Breast epithelium (tissue), 4 donors: ENCODE measurements around the gene SYCE3. TPM values are rescaled to one million over a fixed set of nuclear protein-coding genes. Genes with fewer than 3 reads are reported as not detected.
"Not testable (repeated sequence)": the region's sequence is repeated elsewhere in the genome, so short reads cannot be mapped to it uniquely, and the experiment has no call there.

Experiments used
- DNase-seq, 2 donors: peaks; one replicate each; pipeline ENCODE4 v3.0.0-alpha.2; 2019; ENCODE audit warnings: low spot score in 2 of 2
- H3K27ac ChIP-seq, 2 donors: fragments of 200-600 bp; sonication (generic) in 1 of 2; one replicate each; pipeline ENCODE4 v1.5.1; 2016 to 2019; ENCODE audit warnings: mild to moderate bottlenecking in 1 of 2
- H3K27me3 ChIP-seq, 2 donors: fragments of 200-600 bp; sonication (generic) in 1 of 2; one replicate each; pipeline versions ENCODE4 v1.5.1 to v1.6.0; 2017 to 2019; ENCODE audit warnings: control low read depth in 1 of 2, mild to moderate bottlenecking in 1 of 2
- H3K36me3 ChIP-seq: fragments of 200-600 bp; one replicate; pipeline ENCODE4 v1.5.1; 2019
- H3K4me1 ChIP-seq, 2 donors: fragments of 200-600 bp; sonication (generic); one replicate each; pipeline ENCODE4 v1.5.1; 2016 to 2019; ENCODE audit warnings: control low read depth in 1 of 2
- H3K4me3 ChIP-seq, 3 donors: fragments of 200-600 bp; sonication (generic); 1 replicate in 2 of 3; 2 replicates in 1 of 3; pipeline ENCODE4 v1.5.1; 2016 to 2019; ENCODE audit warnings: mild to moderate bottlenecking in 3 of 3, moderate library complexity in 2 of 3
- H3K9me3 ChIP-seq, 2 donors: fragments of 200-600 bp; sonication (generic) in 1 of 2; one replicate each; pipeline ENCODE4 v1.5.1; 2016 to 2019; ENCODE audit warnings: control low read depth in 1 of 2
- CTCF ChIP-seq, 3 donors: fragments of 450-650 bp; IDR thresholded peaks; one replicate each; pipeline ENCODE4 v1.5.1; 2016 to 2017; ENCODE audit warnings: antibody characterized with exemption in 3 of 3, mild to moderate bottlenecking in 3 of 3, moderate library complexity in 3 of 3
- POLR2A ChIP-seq: fragments of 450-650 bp; IDR thresholded peaks from one replicate; pipeline ENCODE4 v1.6.1; 2016; ENCODE audit warnings: antibody characterized with exemption, mild to moderate bottlenecking, moderate library complexity
- POLR2AphosphoS5 ChIP-seq, 3 donors: sonication (generic); formaldehyde crosslinking; IDR thresholded peaks; one replicate each; pipeline ENCODE4 v1.6.1; 2017; ENCODE audit warnings: antibody characterized with exemption in 3 of 3
- intact Hi-C: fragments of 100-400 bp; cut with DNase I; formaldehyde crosslinking; loops from one replicate; pipeline ENCODE4 v1.15.1; 2023; ENCODE audit warnings: low total_unique reads
- total RNA-seq, 3 donors: library from RNA; depleted of rRNA; stranded (reverse); fragments of >200 nt; gene quantifications; one replicate each; pipeline ENCODE4 v1.1.0, GENCODE V29; 2016

Gene SYCE3
- total RNA-seq, 3 donors from 2014 or later = not detected

GRCh38 chr22:50523458-50523805 is 39.3 kb downstream of the SYCE3 start:
- Histone ChIP-seq H3K9me3 (no peaks in the 10 kb centered on the region), H3K4me3 (no peak overlapping the region), H3K27me3 (no peaks in the 10 kb centered on the region), H3K27ac (no peak overlapping the region), H3K36me3 (peaks cover 13% of the 10 kb centered on the region), H3K4me1 (peaks cover 10 to 12% of the 10 kb centered on the region in 2 donors)
- no peak for DNase-seq
- TF ChIP-seq CTCF (IDR thresholded peaks at IDR 0.05) (no peak), POLR2A (no peak), POLR2AphosphoS5 (IDR thresholded peaks at IDR 0.05) (no peak)
- intact Hi-C loops = loop anchor here (1.0 kb wide), 1 partner anchor 81 kb away; no protein-coding TSS in a partner anchor

GRCh38 chr22:50522806-50523438 is 39.8 kb downstream of the SYCE3 start:
- TF ChIP-seq CTCF (IDR thresholded peaks at IDR 0.05) (no peak), POLR2A (no peak), POLR2AphosphoS5 (IDR thresholded peaks at IDR 0.05) (no peak)
- no peaks in the 10 kb centered on the region for H3K9me3 ChIP-seq
- no peak for DNase-seq
- H3K4me1 ChIP-seq = peaks cover 10 to 12% of the 10 kb centered on the region in 2 donors
- intact Hi-C loops = loop anchor here (1.0 kb wide), 1 partner anchor 81 kb away; no protein-coding TSS in a partner anchor
- peaks cover 13% of the 10 kb centered on the region for H3K36me3 ChIP-seq
- H3K27ac ChIP-seq = no peak overlapping the region
- H3K27me3 ChIP-seq = no peaks in the 10 kb centered on the region
- no peak overlapping the region for H3K4me3 ChIP-seq

- no peak for DNase-seq
- H3K27me3 ChIP-seq = no peaks in the 10 kb centered on the region
- H3K36me3 ChIP-seq = peaks cover 13% of the 10 kb centered on the region
- H3K9me3 ChIP-seq = no peaks in the 10 kb centered on the region
- intact Hi-C loops = no loop called here
- no peak overlapping the region for H3K27ac ChIP-seq
- H3K4me3 ChIP-seq = no peak overlapping the region
- TF ChIP-seq POLR2AphosphoS5 (IDR thresholded peaks at IDR 0.05) = no peak
- TF ChIP-seq POLR2A = no peak
- TF ChIP-seq CTCF (IDR thresholded peaks at IDR 0.05) = no peak
- peaks cover 10 to 12% of the 10 kb centered on the region in 2 donors for H3K4me1 ChIP-seq
Measured at GRCh38 chr22:50522208-50522805, 40.4 kb downstream of the SYCE3 start.

GRCh38 chr22:50521710-50522109 is 41.0 kb downstream of the SYCE3 start:
- no peaks in the 10 kb centered on the region for H3K27me3 ChIP-seq
- H3K4me1 ChIP-seq = peaks cover 10 to 11% of the 10 kb centered on the region in 2 donors
- no peaks in the 10 kb centered on the region for H3K9me3 ChIP-seq
- TF ChIP-seq POLR2AphosphoS5 (IDR thresholded peaks at IDR 0.05) = no peak
- TF ChIP-seq POLR2A = no peak
- no peak for TF ChIP-seq CTCF (IDR thresholded peaks at IDR 0.05)
- no peak overlapping the region for H3K27ac ChIP-seq
- DNase-seq = no peak
- intact Hi-C loops = no loop called here
- H3K36me3 ChIP-seq = peaks cover 13% of the 10 kb centered on the region
- H3K4me3 ChIP-seq = no peak overlapping the region

- Histone ChIP-seq H3K27me3 (no peaks in the 10 kb centered on the region), H3K4me3 (no peak overlapping the region), H3K9me3 (no peaks in the 10 kb centered on the region), H3K36me3 (peaks cover 13% of the 10 kb centered on the region), H3K4me1 (peaks cover 8 to 10% of the 10 kb centered on the region in 2 donors), H3K27ac (no peak overlapping the region)
- no peak for DNase-seq
- no peak for TF ChIP-seq POLR2A
- TF ChIP-seq CTCF (IDR thresholded peaks at IDR 0.05) = no peak
- TF ChIP-seq POLR2AphosphoS5 (IDR thresholded peaks at IDR 0.05) = no peak
- intact Hi-C loops = no loop called here
Measured at GRCh38 chr22:50520826-50521453, 41.8 kb downstream of the SYCE3 start.

GRCh38 chr22:50520184-50520583 is 42.5 kb downstream of the SYCE3 start:
- H3K27ac ChIP-seq, H3K4me1 ChIP-seq, DNase-seq, H3K9me3 ChIP-seq, intact Hi-C loops, H3K27me3 ChIP-seq, H3K4me3 ChIP-seq: not testable (repeated sequence)
- H3K36me3 ChIP-seq = peaks cover 13% of the 10 kb centered on the region
